GM12878 (cell line): ENCODE measurements around the gene RABL6. TPM values are rescaled to one million over a fixed set of nuclear protein-coding genes. Genes with fewer than 3 reads are reported as not detected.

Experiments used
- ATF7 ChIP-seq: fragments of 450-650 bp; IDR thresholded peaks from 2 replicates; pipeline ENCODE4 v1.6.1; 2016; ENCODE audit warnings: low read depth, mild to moderate bottlenecking
- CUX1 ChIP-seq: IDR thresholded peaks from 2 replicates; pipeline ENCODE4 v1.6.1; 2012; ENCODE audit warnings: improper control_type of control experiment, low read depth, low read length; ENCODE audit not compliant: insufficient replicate concordance
- JUND ChIP-seq: IDR thresholded peaks from 2 replicates; pipeline ENCODE4 v1.6.1; 2012; ENCODE audit warnings: low read depth, mild to moderate bottlenecking, low read length, improper control_type of control experiment, moderate library complexity
- MLLT1 ChIP-seq: fragments of 450-650 bp; IDR thresholded peaks from 2 replicates; pipeline ENCODE4 v1.6.1; 2016; ENCODE audit warnings: mild to moderate bottlenecking
- PKNOX1 ChIP-seq: fragments of 450-650 bp; IDR thresholded peaks from 2 replicates; pipeline ENCODE4 v1.6.1; 2016; ENCODE audit warnings: mild to moderate bottlenecking
- RUNX3 ChIP-seq: IDR thresholded peaks from 2 replicates; pipeline ENCODE4 v1.6.1; 2012; ENCODE audit warnings: low read length, inconsistent platforms
- TARDBP ChIP-seq: IDR thresholded peaks from 2 replicates; pipeline ENCODE4 v1.6.1; 2016; ENCODE audit warnings: borderline replicate concordance
- USF2 ChIP-seq: IDR thresholded peaks from 2 replicates; pipeline ENCODE4 v1.6.1; 2011; ENCODE audit warnings: low read depth, low read length, improper control_type of control experiment, borderline replicate concordance
- YBX1 ChIP-seq: fragments of 450-650 bp; IDR thresholded peaks from 2 replicates; pipeline ENCODE4 v1.6.1; 2016; ENCODE audit warnings: antibody characterized with exemption
- ZBTB33 ChIP-seq: fragments of 450-650 bp; IDR thresholded peaks from 2 replicates; pipeline ENCODE4 v1.6.1; 2017; ENCODE audit warnings: mild to moderate bottlenecking
- ZNF217 ChIP-seq: fragments of 450-650 bp; IDR thresholded peaks from 2 replicates; pipeline ENCODE4 v1.6.1; 2017; ENCODE audit warnings: antibody characterized with exemption, mild to moderate bottlenecking
- polyA plus RNA-seq, 11 experiments: library from polyadenylated mRNA; depleted of rRNA in 4 of 11; unstranded in 6 of 11; stranded (reverse) in 5 of 11; fragments of >200 nt; fragmentation: Nextera tagmentation in 4 of 11; fragmentation: Illumina TruSeq in 1 of 11; extraction: Ambion mirVana in 4 of 11; extraction: Trizol in 1 of 11; gene quantifications; 1 replicate in 1 of 11; 2 replicates in 10 of 11; pipeline versions ENCODE4 v1.2.1 to v1.2.3, GENCODE V29; 2011 to 2016; ENCODE audit warnings: inconsistent platforms in 2 of 11, missing spikeins in 2 of 11, low read depth in 1 of 11
- total RNA-seq, 4 experiments: library from RNA; depleted of rRNA in 3 of 4; stranded (reverse); fragments of >200 nt in 3 of 4; fragmentation: Illumina TruSeq in 1 of 4; extraction: Trizol in 1 of 4; gene quantifications; 2 replicates each; pipeline versions ENCODE4 v1.2.1 to v1.2.3, GENCODE V29; 2013 to 2021

RABL6 gene
- total and polyA plus RNA-seq, 10 of the 15 experiments (the other 5 are each of a cell fraction or from before 2014, with no cell fraction given) = 1.4 to 134 (median 42.7) TPM

GRCh38 chr9:136886610-136887597 lies 79.2 kb downstream of the RABL6 start (continued):
- TF ChIP-seq MLLT1 (0 out of 2 replicates have a peak, but pooled peaks have one; percentile 17), ZNF217 (no peak), YBX1 (no peak), ZBTB33 (no peak), RUNX3 (no peak), USF2 (no peak), JUND (no peak), ATF7 (no peak), CUX1 (no peak), PKNOX1 (no peak), TARDBP (no peak)
